Neural cell (in vitro differentiated cells): ENCODE measurements around the gene DNM2. TPM values are rescaled to one million over a fixed set of nuclear protein-coding genes. Genes with fewer than 3 reads are reported as not detected.

Source experiments
- H2AFZ ChIP-seq: fragments of 200-600, 300-800 bp; sonication (generic), shearing (Covaris generic); 2 replicates; pipeline ENCODE4 v1.6.0; 2014; ENCODE audit warnings: low read depth, mild to moderate bottlenecking, antibody characterized with exemption, low read length, moderate library complexity
- H3F3A ChIP-seq: fragments of 200-600 bp; shearing (Covaris generic); 2 replicates; pipeline ENCODE4 v1.6.1; 2016; ENCODE audit warnings: mild to moderate bottlenecking, moderate library complexity, mixed read lengths, antibody characterized with exemption, low read length; ENCODE audit not compliant: insufficient read depth, poor library complexity, severe bottlenecking
- H3K27ac ChIP-seq: fragments of 200-600, 300-800 bp; sonication (generic), shearing (Covaris generic); 2 replicates; pipeline ENCODE4 v1.5.1; 2014; ENCODE audit warnings: mild to moderate bottlenecking, low read length, moderate library complexity
- H3K27me3 ChIP-seq: fragments of 300-800, 200-600 bp; sonication (generic), shearing (Covaris generic); 2 replicates; pipeline ENCODE4 v1.6.0; 2014; ENCODE audit warnings: mild to moderate bottlenecking, low read depth, low read length, moderate library complexity; ENCODE audit not compliant: insufficient read depth
- H3K36me3 ChIP-seq: fragments of 300-800, 200-600 bp; sonication (generic), shearing (Covaris generic); 2 replicates; pipeline ENCODE4 v1.5.1; 2014; ENCODE audit warnings: mild to moderate bottlenecking, antibody characterized with exemption, low read length, moderate library complexity; ENCODE audit not compliant: insufficient read depth
- H3K4me2 ChIP-seq: fragments of 300-800, 200-600 bp; sonication (generic), shearing (Covaris generic); 2 replicates; pipeline ENCODE4 v1.6.0; 2014; ENCODE audit warnings: mild to moderate bottlenecking, low read length
- H3K4me3 ChIP-seq: fragments of 300-800, 200-600 bp; sonication (generic), shearing (Covaris generic); 2 replicates; pipeline ENCODE4 v1.5.1; 2014; ENCODE audit warnings: mild to moderate bottlenecking, low read length, moderate library complexity
- H3K79me2 ChIP-seq: fragments of 200-600 bp; shearing (Covaris generic); replicated peaks from 2 replicates; pipeline ENCODE4 v1.6.0; 2014; ENCODE audit warnings: mild to moderate bottlenecking, low read length, moderate library complexity; ENCODE audit not compliant: insufficient read depth
- H3K9ac ChIP-seq: fragments of 300-800, 200-600 bp; sonication (generic), shearing (Covaris generic); 2 replicates; pipeline ENCODE4 v1.6.1; 2016; ENCODE audit warnings: mild to moderate bottlenecking, low read length, mixed read lengths
- H3K9me2 ChIP-seq: fragments of 200-600 bp; shearing (Covaris generic); 2 replicates; pipeline ENCODE4 v1.6.1; 2016; ENCODE audit warnings: mild to moderate bottlenecking, low read length, mixed read lengths; ENCODE audit not compliant: insufficient read depth
- H3K9me3 ChIP-seq: fragments of 200-600, 300-800 bp; sonication (generic), shearing (Covaris generic); 2 replicates; pipeline ENCODE4 v1.6.1; 2016; ENCODE audit warnings: mild to moderate bottlenecking, mixed run types, low read length, moderate library complexity, mixed read lengths
- H4K20me1 ChIP-seq: fragments of 200-600 bp; shearing (Covaris generic); 2 replicates; pipeline ENCODE4 v1.6.1; 2016; ENCODE audit warnings: mild to moderate bottlenecking, mixed run types; ENCODE audit not compliant: insufficient read depth
- CTCF ChIP-seq: fragments of 450-650 bp; IDR thresholded peaks from 2 replicates; pipeline ENCODE4 v1.5.1; 2014; ENCODE audit warnings: antibody characterized with exemption, mild to moderate bottlenecking, moderate library complexity; ENCODE audit not compliant: poor library complexity, severe bottlenecking
- EP300 ChIP-seq: fragments of 450-650 bp; conservative IDR thresholded peaks from 2 replicates; pipeline ENCODE4 v1.6.1; 2014; ENCODE audit warnings: antibody characterized with exemption, mild to moderate bottlenecking, moderate library complexity; ENCODE audit not compliant: poor library complexity, severe bottlenecking
- EZH2 ChIP-seq: fragments of 200-600, 300-800 bp; shearing (Covaris generic), sonication (generic); IDR thresholded peaks from 2 replicates; pipeline ENCODE4 v1.6.1; 2014; ENCODE audit warnings: antibody characterized with exemption, low read length, borderline replicate concordance, mild to moderate bottlenecking; ENCODE audit not compliant: insufficient read depth, poor library complexity, severe bottlenecking
- MXI1 ChIP-seq: fragments of 450-650 bp; conservative IDR thresholded peaks from 2 replicates; pipeline ENCODE4 v1.6.1; 2014; ENCODE audit warnings: antibody characterized with exemption, mild to moderate bottlenecking; ENCODE audit not compliant: poor library complexity, severe bottlenecking
- POLR2AphosphoS5 ChIP-seq: IDR thresholded peaks from 2 replicates; pipeline ENCODE4 v1.6.1; 2012
- RAD21 ChIP-seq: fragments of 450-650 bp; conservative IDR thresholded peaks from 2 replicates; pipeline ENCODE4 v1.6.1; 2014; ENCODE audit warnings: antibody characterized with exemption, mild to moderate bottlenecking, moderate library complexity
- REST ChIP-seq: IDR thresholded peaks from 2 replicates; pipeline ENCODE4 v1.6.1; 2012; ENCODE audit warnings: borderline replicate concordance
- SMC3 ChIP-seq: fragments of 450-650 bp; conservative IDR thresholded peaks from 2 replicates; pipeline ENCODE4 v1.6.1; 2014; ENCODE audit warnings: antibody characterized with exemption, mild to moderate bottlenecking, moderate library complexity; ENCODE audit not compliant: poor library complexity
- TAF1 ChIP-seq: IDR thresholded peaks from 2 replicates; pipeline ENCODE4 v1.6.1; 2012; ENCODE audit warnings: low read depth
- polyA plus RNA-seq: library from polyadenylated mRNA; depleted of rRNA; stranded (reverse); fragments of >200 nt; gene quantifications from 2 replicates; pipeline ENCODE4 v1.2.3, GENCODE V29; 2014

DNM2 gene
- polyA plus RNA-seq, 1 donor from 2014 or later = 31.4 TPM

GRCh38 chr19:10826846-10827245 is 109.0 kb downstream of the DNM2 start:
- no peaks in the 10 kb centered on the region for H3K9me2 ChIP-seq
- no peak overlapping the region for H3K9ac ChIP-seq
- H2AFZ ChIP-seq = no peak overlapping the region
- no peaks in the 10 kb centered on the region for H4K20me1 ChIP-seq
- no peaks in the 10 kb centered on the region for H3F3A ChIP-seq
- H3K27ac ChIP-seq = no peak overlapping the region
- TF ChIP-seq EZH2 = no peak
- no peak for TF ChIP-seq RAD21
- no peak for TF ChIP-seq EP300
- TF ChIP-seq REST = no peak
- TF ChIP-seq TAF1 = no peak
- TF ChIP-seq CTCF = no peak
- no peak for TF ChIP-seq POLR2AphosphoS5
- TF ChIP-seq MXI1 = no peak
- TF ChIP-seq SMC3 = no peak
- H3K9me3 ChIP-seq = no peaks in the 10 kb centered on the region
- no peaks in the 10 kb centered on the region for H3K79me2 ChIP-seq
- no peak overlapping the region for H3K4me2 ChIP-seq
- no peaks in the 10 kb centered on the region for H3K27me3 ChIP-seq
- no peak overlapping the region for H3K4me3 ChIP-seq
- no peaks in the 10 kb centered on the region for H3K36me3 ChIP-seq

- no peaks in the 10 kb centered on the region for H3K27me3 ChIP-seq
- no peak overlapping the region for H3K4me3 ChIP-seq
- H3K9me2 ChIP-seq = no peaks in the 10 kb centered on the region
- no peak overlapping the region for H3K9ac ChIP-seq
- no peak overlapping the region for H2AFZ ChIP-seq
- H3K79me2 ChIP-seq = no peaks in the 10 kb centered on the region
- TF ChIP-seq RAD21 (no peak), SMC3 (no peak), MXI1 (no peak), CTCF (no peak), EZH2 (no peak), EP300 (no peak), REST (no peak), TAF1 (no peak), POLR2AphosphoS5 (no peak)
- H3K9me3 ChIP-seq = no peaks in the 10 kb centered on the region
- no peaks in the 10 kb centered on the region for H3F3A ChIP-seq
- no peaks in the 10 kb centered on the region for H4K20me1 ChIP-seq
- no peak overlapping the region for H3K4me2 ChIP-seq
- no peak overlapping the region for H3K27ac ChIP-seq
- no peaks in the 10 kb centered on the region for H3K36me3 ChIP-seq
Measured at GRCh38 chr19:10828981-10829821, 111.3 kb downstream of the DNM2 start.
